ENCODE measurements around the gene SLC38A10.
"Not testable (repeated sequence)": the region's sequence is repeated elsewhere in the genome, so short reads cannot be mapped to it uniquely, and the experiment has no call there.

The SLC38A10 gene

GRCh38 chr17:81231121-81231645, 63.9 kb downstream of the SLC38A10 start:
- no peak for DNase-seq (ENCODE audit: low read depth, low spot score)

- no peak for DNase-seq (ENCODE audit: low read depth, low spot score)
Observed at GRCh38 chr17:81230043-81230820, 64.9 kb downstream of the SLC38A10 start.

- no peak for DNase-seq (ENCODE audit: low read depth, low spot score)
Observed at GRCh38 chr17:81229666-81229920, 65.5 kb downstream of the SLC38A10 start.

- no peak for DNase-seq (ENCODE audit: low read depth, low spot score)
Observed at GRCh38 chr17:81228834-81229665, 66.1 kb downstream of the SLC38A10 start.

GRCh38 chr17:81228420-81228819, 66.7 kb downstream of the SLC38A10 start:
- DNase-seq (ENCODE audit: low read depth, low spot score): no peak

GRCh38 chr17:81227630-81228029, 67.5 kb downstream of the SLC38A10 start:
- DNase-seq (ENCODE audit: low read depth, low spot score): not testable (repeated sequence)

GRCh38 chr17:81223762-81224130, 71.4 kb downstream of the SLC38A10 start:
- no peak for DNase-seq (ENCODE audit: low read depth, low spot score)

- peak; percentile 100 for DNase-seq (ENCODE audit: low read depth, low spot score)
Observed at GRCh38 chr17:81222906-81223761, 72.0 kb downstream of the SLC38A10 start, which contains the start of gene CEP131. CEP131 (minus strand) TSS chr17:81222965; CDS start chr17:81220056, 2,909 bp downstream.

- DNase-seq (ENCODE audit: low read depth, low spot score): no peak
Observed at GRCh38 chr17:81222620-81222905, 72.5 kb downstream of the SLC38A10 start.

GRCh38 chr17:81221842-81222619, 73.1 kb downstream of the SLC38A10 start:
- DNase-seq (ENCODE audit: low read depth, low spot score): peak; percentile 19

- peak; percentile 45 for DNase-seq (ENCODE audit: low read depth, low spot score)
Observed at GRCh38 chr17:81221371-81221841, 73.7 kb downstream of the SLC38A10 start.

GRCh38 chr17:81219476-81220180, 75.5 kb downstream of the SLC38A10 start:
- no peak for DNase-seq (ENCODE audit: low read depth, low spot score)

GRCh38 chr17:81218991-81219390, 76.1 kb downstream of the SLC38A10 start:
- no peak for DNase-seq (ENCODE audit: low read depth, low spot score)

GRCh38 chr17:81218459-81218858, 76.6 kb downstream of the SLC38A10 start:
- no peak for DNase-seq (ENCODE audit: low read depth, low spot score)

GRCh38 chr17:81217491-81217890, 77.6 kb downstream of the SLC38A10 start:
- no peak for DNase-seq (ENCODE audit: low read depth, low spot score)

GRCh38 chr17:81213978-81214377, 81.1 kb downstream of the SLC38A10 start:
- DNase-seq (ENCODE audit: low read depth, low spot score): no peak

GRCh38 chr17:81212365-81212764, 82.7 kb downstream of the SLC38A10 start:
- DNase-seq (ENCODE audit: low read depth, low spot score): no peak

GRCh38 chr17:81210868-81211267, 84.2 kb downstream of the SLC38A10 start:
- DNase-seq (ENCODE audit: low read depth, low spot score): peak; percentile 17

GRCh38 chr17:81210466-81210865, 84.6 kb downstream of the SLC38A10 start:
- no peak for DNase-seq (ENCODE audit: low read depth, low spot score)

GRCh38 chr17:81209141-81209540, 86.0 kb downstream of the SLC38A10 start:
- DNase-seq (ENCODE audit: low read depth, low spot score): no peak

All from astrocyte of the hippocampus (primary cell).